ENCODE measurements around the gene GALNT10. TPM values are rescaled to one million over a fixed set of nuclear protein-coding genes. Genes with fewer than 3 reads are reported as not detected.
"Not testable (repeated sequence)": the region's sequence is repeated elsewhere in the genome, so short reads cannot be mapped to it uniquely, and the experiment has no call there.

Gene GALNT10
- polyA plus RNA-seq, 1 donor, result 20.0 TPM

GRCh38 chr5:154358516-154359220, 168.1 kb downstream of the GALNT10 start:
- no peak for DNase-seq

- DNase-seq, result no peak
Observed at GRCh38 chr5:154359221-154359573, 168.7 kb downstream of the GALNT10 start.

- DNase-seq, result not testable (repeated sequence)
Observed at GRCh38 chr5:154360241-154360640, 169.7 kb downstream of the GALNT10 start.

GRCh38 chr5:154363411-154363810, 172.9 kb downstream of the GALNT10 start:
- DNase-seq, result no peak

- DNase-seq, result no peak
Observed at GRCh38 chr5:154364771-154365170, 174.2 kb downstream of the GALNT10 start.

GRCh38 chr5:154365823-154366222, 175.3 kb downstream of the GALNT10 start:
- DNase-seq, result no peak

GRCh38 chr5:154366353-154366752, 175.8 kb downstream of the GALNT10 start:
- no peak for DNase-seq

GRCh38 chr5:154367101-154367500, 176.6 kb downstream of the GALNT10 start:
- no peak for DNase-seq

GRCh38 chr5:154368041-154368800, 177.7 kb downstream of the GALNT10 start:
- DNase-seq, result peak; percentile 34

- no peak for DNase-seq
Observed at GRCh38 chr5:154369682-154370081, 179.1 kb downstream of the GALNT10 start.

- DNase-seq, result no peak
Observed at GRCh38 chr5:154370119-154370518, 179.6 kb downstream of the GALNT10 start.

- DNase-seq, result no peak
Observed at GRCh38 chr5:154370813-154371212, 180.3 kb downstream of the GALNT10 start.

GRCh38 chr5:154371687-154372086, 181.2 kb downstream of the GALNT10 start:
- DNase-seq, result peak; percentile 26

GRCh38 chr5:154372661-154373060, 182.1 kb downstream of the GALNT10 start:
- no peak for DNase-seq

GRCh38 chr5:154373326-154373725, 182.8 kb downstream of the GALNT10 start:
- no peak for DNase-seq

GRCh38 chr5:154373729-154374179, 183.2 kb downstream of the GALNT10 start:
- DNase-seq, result no peak

- DNase-seq, result no peak
Observed at GRCh38 chr5:154374264-154374663, 183.7 kb downstream of the GALNT10 start.

GRCh38 chr5:154375329-154376008, 184.9 kb downstream of the GALNT10 start:
- no peak for DNase-seq

- DNase-seq, result no peak
Observed at GRCh38 chr5:154376481-154376880, 185.9 kb downstream of the GALNT10 start.

- no peak for DNase-seq
Observed at GRCh38 chr5:154377754-154378533, 187.4 kb downstream of the GALNT10 start.

GRCh38 chr5:154380263-154380662, 189.7 kb downstream of the GALNT10 start:
- no peak for DNase-seq

- no peak for DNase-seq
Observed at GRCh38 chr5:154384480-154385235, 194.1 kb downstream of the GALNT10 start.

Measured in hindlimb muscle (tissue), 1 donor.